GM19467 (cell line): ENCODE results near the gene PRKCB.
"Not testable (repeated sequence)": the region's sequence is repeated elsewhere in the genome, so short reads cannot be mapped to it uniquely, and the experiment has no call there.

Experiments used
- ATAC-seq: cut with Tn5 transposase; IDR thresholded peaks from one replicate; pipeline ENCODE4 v1.9.1; 2021; ENCODE audit warnings: mild to moderate bottlenecking, moderate library complexity; ENCODE audit not compliant: unreplicated experiment

PRKCB gene

DNA sequence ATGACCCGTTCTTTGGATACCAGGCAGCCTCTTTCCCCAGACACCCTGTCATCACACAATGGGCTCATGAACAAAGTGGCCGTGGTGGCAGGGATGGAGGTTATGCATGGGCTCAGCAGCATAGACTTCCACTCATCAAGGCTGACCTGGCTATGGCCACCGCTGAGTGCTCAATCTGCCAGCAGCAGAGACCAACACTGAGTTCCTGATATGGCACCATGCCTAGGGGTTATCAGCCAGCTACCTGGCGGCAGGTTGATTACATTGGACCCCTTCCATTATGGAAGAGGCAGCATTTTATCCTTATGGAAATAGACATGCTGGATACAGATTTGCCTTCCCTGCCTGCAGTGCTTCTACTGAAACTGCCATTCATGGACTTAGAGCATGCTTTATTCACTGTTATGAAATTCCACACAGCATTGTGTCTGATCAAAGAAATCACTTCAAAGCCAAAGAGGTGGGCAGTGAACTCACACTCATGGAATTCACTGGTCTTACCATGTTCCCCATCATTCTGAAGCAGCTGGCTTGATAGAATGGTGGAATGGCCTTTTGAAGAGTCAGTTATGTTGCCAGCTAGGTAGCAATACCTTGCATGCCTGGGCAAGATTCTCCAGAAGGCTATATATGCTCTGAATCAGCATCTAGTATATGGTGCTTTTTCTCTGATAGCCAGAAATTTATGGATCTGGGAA lies 160.6 kb downstream of the PRKCB start:
- no peak for ATAC-seq

DNA sequence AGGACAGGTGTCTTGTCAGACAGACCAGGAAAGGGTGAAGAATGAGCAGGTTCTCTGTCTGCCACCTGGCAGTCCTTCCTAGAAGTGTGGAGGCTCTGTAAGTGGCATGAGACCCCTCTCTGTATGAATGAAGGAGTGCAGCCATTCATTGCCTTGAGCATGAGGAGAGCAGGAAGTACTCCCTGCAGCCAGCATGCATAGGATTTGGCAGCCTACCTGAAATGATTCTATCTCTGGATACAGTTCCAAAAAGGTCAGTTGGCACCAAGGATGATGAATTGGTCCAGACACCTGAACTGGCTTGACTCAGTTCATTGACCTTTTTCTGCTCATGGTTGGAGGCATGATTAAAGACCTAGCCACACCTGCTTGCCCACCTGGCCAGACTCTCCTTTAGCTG lies 163.0 kb downstream of the PRKCB start:
- no peak for ATAC-seq

DNA sequence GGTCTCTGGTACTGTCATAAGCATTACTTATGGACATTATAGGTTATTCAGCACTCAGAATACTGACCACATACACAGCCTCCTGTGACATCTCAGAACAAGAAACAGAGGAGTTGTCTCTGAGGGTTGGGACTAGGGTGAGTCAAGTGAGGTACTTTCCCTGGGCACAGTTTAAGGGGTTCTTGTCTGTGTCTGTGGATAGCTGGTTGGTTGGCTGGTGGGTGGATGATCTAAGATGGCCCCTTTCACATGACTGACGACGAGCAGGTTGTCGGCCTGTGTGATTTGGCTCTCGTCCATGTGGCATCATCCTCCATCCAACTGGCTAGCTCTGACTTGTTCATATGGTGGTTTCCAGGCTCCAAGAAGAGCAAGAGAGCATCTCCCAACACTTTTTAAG lies 163.9 kb downstream of the PRKCB start:
- no peak for ATAC-seq

DNA sequence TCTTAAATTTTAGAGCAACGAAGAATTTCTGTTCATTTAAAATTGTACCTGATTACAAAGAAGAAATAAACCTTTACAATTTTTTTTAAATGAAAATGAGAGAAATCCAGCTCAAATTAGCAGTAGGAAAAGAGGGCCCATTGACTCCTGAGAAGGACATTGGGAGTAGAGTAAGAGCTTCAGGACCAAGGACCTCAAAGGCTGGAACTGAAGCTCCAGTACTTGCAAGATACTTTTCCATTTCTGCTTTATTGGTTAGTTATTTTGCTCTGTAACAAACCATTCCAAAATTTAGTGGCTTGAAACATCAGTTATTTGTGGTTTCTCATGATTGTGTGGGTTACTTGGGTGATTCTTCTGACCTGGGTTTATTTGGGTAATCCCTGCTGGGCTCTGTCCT lies 165.9 kb downstream of the PRKCB start:
- ATAC-seq: no peak

DNA sequence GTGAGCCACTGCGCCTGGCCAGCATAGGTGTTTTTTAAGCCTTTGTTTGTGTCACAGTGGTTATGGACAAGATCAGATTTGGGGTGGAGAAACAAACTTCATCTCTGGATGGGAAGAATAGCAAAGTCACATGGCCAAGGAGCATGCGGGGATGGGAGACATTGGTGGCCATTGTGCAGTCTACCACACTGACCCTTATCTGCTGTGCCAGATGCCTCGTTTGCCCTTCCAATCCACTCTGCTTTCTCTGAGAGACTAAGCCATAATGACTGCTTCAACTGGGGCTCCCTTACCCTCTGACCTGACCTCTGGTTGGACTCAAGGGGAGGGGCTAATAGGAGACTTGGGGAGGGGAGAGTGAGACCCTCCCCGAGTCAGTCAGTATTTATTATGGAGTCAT lies 166.8 kb downstream of the PRKCB start:
- no peak for ATAC-seq

DNA sequence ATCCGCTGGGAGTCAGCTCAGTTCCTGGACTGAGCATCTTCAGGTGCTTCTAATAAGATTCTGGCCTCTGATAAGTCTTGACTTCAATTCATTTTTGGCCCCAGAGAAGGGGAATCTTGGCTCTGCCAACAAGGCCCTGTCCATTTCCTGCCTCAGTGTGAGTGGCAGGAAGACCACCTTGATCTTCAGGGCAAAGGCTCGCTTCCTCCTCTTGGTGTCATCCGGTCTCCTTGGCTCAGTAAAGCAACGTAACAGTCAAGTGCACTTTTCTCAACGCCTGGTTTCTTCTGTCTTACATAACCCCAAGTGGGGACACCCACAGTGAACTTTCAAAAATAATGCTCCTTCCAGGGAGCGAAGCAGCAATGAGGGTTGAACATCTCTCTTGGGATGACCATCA lies 169.8 kb downstream of the PRKCB start:
- ATAC-seq: no peak

DNA sequence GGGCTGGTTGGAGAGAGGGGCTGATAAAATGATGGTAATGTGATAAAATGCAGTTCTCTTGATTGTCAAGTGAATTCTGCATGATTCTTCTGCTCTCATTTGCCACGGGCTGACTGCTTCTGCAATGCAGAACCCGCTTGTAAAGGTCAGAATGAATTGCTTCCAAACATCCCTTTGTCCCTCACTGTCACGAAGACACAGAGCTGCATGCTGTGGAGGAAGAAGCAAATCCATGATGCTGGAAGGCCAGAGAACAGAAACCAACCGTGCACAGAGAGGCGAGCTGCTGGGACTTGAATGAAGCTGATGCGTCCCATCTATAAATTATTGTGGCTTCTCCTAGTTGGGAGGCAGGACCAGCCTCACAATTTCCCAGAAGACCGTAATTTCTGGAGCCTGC lies 171.6 kb downstream of the PRKCB start:
- ATAC-seq: no peak

DNA sequence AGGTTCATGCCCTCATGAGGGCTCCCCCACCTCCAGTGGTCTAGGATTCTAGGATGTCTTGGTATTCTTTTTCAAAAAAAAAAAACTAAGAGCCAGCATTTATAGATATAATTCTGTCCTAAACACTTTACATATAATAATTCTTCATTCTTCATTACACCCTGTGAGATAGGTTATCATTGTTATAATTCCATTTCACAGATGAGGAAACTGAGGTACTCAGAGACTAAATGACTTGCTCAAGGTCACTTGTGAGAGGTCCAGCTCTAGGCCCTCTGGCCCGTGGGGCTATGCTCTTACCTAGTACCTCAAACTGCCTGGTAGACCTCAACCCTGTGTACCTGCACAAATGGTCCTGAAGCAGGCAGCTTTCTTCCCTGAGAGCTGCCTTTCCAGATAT lies 172.2 kb downstream of the PRKCB start:
- no peak for ATAC-seq

DNA sequence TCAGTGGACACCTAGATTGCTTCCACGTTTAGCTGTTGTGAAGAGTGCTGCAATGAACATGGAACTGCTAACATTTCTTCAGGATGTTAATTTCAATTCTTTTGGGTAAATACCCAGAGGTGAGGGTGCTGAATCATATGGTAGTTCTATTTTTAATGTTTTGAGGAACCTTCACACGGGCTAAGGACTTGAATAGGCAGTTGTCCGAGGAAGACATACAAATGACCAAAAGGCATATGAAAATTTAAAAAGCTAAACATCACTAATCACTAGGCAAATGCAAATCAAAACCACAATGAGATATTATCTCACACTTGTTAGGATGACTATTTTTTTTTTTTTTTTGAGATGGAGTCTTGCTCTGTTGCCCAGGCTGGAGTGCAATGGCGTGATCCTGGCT lies 173.3 kb downstream of the PRKCB start:
- no peak for ATAC-seq

DNA sequence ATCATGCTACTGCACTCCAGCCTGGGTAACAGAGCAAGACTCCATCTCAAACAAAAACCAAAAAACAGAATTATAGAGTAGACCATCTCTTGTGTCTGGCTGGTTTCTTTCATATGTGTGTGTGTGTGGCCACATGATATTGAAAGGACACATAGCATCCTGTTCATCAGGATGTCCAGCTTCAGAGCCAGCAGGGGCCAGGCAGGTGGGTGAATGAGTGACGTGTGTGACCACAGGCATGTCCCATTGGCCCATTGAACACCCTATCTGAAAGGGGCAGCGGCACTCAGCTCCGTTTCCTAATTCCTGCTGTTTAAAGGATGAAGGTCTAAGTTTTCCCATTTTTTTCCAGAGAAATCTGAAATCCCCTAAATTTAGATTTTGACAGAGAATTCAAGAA lies 174.2 kb downstream of the PRKCB start:
- no peak for ATAC-seq

DNA sequence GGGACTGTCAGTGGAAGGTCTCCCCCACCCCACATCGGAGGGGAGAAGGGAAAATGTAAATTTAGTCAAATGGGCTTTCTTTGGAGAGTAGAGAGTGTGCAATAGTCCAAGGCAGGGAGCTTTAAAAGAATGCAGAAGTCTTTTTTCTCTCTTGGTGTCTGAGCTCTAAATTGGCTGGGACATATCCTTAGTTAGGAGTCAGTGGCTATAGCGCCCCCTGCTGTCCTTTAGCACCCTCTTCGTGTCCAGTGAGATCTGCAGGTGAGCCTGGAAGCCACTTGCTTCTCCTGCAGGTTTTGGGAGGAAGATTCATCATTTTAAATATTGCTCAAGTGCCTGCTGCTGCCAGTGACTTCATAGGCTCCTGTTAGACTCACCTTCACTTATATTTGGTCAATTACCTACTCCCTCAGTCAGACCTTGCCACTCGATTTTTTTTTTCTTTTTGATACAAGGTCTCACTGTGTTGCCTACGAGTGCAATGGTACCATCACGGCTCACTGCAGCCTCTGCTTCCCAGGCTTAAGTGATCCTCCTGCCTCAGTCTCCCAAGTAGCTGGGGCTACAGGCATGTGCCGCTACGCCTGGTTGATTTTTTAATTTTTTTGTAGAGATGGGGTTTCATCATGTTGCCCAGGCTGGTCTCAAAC lies 174.8 kb downstream of the PRKCB start:
- no peak for ATAC-seq

DNA sequence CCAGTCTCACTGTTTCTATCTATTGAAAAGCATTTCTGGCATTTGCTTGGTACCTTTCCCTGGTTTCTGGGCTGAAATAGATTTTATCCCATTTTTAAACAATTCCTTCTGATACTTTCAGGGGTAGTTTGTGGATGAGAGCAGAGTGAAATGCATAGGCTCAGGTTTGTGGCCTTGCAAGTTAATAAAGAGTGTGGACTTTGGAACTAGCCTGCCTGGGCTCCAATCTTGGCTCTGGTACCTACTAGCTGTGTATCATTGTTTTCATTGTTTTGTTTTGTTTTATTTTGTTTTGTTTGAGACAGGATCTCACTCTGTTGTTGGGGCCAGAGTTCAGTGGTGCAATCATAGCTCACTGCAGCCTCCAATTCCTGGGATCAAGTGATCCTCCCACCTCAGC lies 175.5 kb downstream of the PRKCB start:
- no peak for ATAC-seq

DNA sequence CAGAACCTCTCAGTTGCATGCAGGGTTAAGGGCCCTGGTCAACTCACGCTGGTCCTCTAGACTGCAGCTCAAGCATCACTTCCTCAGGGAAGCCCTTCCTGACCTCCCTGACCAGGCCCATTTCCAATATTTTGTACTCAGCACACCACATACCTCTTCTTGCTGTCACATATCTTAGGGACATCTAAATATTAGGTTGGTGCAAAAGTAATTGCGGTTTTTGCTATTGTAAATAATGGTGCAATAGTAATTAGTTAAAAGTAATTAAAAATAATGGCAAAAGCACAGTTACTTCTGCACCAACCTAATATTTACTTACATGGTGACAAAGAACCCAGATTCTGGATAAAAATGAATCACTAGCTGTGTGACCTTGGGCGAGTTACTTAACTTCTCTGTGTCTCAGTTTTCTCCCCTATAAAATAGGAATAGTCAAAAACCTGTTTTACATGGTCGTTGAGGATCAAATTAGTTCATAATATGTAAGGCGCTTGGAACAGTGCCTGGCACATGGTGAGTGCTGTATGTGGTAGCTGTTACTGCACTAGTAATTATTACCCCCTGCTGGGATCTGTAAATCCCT lies 177.4 kb downstream of the PRKCB start:
- no peak for ATAC-seq

DNA sequence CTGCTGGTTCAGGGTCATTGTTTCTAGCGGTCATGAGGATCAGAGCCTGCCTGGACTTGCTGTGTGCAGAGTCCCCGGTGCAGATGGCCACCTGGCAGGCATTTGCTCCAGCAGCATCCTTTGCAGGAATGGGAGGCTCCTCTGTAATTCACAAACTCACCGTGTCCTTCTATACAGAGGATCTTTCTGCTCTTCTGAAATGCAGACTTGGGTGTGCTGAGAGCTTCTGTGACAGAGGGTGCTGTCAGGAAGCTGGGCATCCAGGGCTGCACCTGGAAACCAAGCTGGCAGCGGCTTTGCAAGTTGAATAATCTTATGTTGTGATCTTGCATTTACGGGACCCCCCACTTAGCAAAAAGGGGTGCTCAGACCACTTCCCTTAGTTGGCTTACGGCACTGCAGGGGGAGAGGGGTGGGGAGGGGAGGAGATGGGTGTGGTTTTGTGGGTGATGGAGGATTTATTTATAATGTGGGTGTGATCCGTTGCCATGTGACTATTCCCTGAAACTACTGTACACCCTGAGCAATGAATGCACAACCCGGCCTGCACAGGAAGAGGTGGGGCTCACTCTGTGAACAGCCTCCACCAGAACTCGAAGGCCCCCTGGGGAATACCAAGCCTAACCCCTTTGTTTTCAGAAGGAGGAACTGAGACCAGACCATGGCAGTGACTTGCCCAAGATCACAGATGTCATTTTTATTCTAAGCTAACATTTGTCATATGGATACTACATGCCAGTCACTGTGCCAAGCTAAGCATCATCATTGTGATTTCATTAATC lies 178.3 kb downstream of the PRKCB start:
- ATAC-seq: peak; percentile 86

DNA sequence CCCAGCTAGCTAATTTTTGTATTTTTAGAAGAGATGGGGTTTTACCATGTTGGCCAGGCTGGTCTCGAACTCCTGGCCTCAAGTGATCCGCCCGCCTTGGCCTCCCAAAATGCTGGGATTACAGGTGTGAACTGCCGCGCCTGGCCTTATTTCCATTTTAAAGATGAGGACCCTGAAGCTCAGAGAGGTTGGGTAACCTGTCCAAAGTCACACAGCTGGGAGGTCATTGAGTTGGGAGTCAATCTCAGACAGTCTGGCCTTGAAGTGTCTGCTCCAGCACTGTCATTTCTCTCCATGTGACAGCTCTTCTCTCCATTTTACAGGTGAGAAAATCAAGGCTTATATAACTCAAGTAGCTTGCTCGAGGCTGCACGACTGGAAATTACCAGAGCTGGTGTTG lies 179.2 kb downstream of the PRKCB start:
- not testable (repeated sequence) for ATAC-seq

DNA sequence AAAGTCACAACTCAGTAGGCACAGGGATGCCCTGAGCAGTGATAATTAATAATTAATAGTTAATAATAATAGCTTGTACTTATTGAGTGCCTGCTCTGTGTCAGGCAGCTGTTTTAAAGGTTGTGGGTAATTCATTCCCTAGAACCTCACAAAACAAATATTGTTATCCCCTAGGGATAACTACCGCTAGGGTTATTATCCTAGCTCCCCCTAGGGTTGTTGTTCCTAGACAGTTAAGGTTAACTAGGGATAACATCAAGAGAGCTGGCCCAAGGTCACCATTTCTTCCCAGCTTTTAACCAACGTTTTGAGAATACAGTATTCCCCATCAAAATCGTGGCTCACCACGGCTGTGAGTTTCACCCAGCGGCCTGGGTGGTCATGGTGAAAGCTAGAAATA lies 180.1 kb downstream of the PRKCB start:
- no peak for ATAC-seq

DNA sequence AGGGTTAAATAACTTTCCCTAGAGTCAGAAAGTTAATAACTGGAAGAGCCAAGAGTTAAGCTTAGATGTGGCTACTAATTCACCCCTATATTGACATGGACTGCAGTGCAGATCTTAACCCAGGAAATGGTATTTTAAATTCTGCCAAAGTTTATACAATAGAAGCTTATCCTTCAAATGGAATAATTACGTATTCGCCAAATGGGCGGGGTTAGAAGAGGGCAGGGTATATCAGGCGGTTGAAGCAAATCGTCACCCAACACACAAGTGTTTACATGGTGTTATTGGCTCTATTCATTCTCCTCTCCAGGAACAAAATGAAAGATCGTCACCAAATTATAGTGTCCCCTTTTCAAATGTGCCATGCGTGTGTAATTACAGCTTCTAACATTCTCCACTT lies 182.7 kb downstream of the PRKCB start:
- no peak for ATAC-seq

DNA sequence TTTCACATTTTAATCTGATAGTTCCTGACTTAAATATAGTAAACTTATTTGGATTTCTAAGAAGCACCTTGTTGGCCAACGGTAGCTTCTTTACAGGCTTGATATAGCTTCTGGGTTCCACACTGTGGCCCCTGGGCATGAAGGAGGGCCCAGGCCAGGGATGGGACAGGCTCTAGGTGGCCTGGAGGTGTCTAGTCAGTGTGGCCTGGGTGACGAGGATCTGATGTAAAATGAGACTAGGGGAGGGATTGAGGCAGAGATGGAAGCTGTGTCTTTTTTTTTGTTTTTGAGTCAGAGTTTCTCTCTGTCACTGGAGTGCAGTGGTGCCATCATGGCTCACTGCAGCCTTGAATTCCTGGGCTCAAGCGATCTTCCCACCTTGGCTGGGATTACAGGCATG lies 187.0 kb downstream of the PRKCB start:
- no peak for ATAC-seq

DNA sequence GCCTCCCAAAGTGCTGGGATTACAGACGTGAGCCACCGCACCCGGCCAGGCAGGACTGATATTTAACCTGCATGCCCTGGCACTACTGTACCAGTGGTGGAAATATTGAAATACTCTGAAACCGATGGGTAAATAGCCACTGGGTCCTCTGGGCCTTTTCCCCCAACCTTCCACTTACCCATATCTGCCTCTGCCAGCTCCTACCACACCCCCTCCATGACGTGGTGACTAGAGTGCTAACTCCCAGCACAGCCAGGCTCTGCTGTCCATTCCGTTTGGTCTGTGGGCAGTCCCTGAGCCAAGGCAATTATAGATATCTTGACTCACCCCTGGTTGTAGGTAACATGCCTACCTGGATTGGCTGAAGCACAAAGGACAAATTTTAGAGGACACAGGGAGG lies 187.8 kb downstream of the PRKCB start:
- ATAC-seq: no peak

DNA sequence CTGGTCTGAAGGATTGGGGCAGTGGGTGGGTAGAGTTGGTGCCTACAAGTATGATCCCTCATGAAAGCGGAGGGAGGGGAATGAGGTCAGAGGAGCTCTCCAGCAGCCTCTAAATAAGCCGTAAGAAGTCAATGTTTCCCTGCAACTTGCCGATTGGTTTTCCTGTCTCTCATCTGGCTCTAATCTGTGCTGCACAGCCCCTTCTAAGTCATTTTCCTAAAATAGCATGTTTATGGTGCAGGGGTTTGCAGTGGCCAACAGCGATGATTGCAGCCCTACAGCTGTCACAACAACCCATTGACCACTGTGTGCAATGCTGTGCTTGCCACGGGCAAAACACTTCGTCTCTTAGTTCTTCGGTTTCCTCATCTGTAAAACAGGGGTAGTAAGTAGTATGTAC lies 189.2 kb downstream of the PRKCB start:
- no peak for ATAC-seq

DNA sequence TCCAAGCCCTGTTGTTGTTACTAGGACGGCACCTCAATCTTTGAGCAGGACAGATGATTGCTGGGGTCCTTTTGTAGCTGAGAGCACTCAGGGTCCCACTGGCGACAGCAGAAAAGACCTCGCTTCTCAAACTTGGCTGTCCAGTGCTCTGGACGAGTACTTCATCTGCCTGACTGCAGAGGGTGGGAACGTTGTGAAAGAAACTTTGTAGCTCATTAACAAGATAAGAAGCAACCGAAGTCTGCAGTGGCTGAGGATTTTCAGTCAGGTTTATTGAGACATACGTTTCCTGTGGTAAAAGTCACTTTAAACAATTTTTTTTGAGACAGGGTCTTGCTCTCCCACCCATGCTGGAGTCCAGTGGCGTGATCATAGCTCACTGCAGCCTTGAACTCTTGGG lies 191.7 kb downstream of the PRKCB start:
- ATAC-seq: no peak

DNA sequence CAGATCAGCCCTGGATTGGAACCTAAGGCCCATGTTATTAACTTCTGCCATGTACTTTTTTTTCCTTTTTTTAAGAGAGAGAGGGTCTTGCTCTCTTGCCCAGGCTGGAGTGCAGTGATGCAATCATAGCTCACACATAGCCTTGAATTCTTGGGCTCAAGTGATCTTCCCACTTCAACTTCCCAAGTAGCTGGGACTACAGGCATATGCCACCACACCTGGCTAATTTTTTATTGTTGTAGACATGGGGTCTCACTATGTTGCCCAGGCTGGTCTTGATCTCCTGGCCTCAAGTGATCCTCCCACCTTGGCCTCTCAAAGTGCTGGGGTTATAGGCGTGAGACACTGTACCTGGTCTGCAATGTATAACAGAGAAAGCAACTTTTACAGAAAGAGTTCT lies 194.1 kb downstream of the PRKCB start:
- not testable (repeated sequence) for ATAC-seq
